ENCODE measurements around the gene ZNF740. TPM values are rescaled to one million over a fixed set of nuclear protein-coding genes. Genes with fewer than 3 reads are reported as not detected.

Gene ZNF740
- polyA plus RNA-seq, 1 donor: 82.9 TPM

Other genes starting within 250 kb of the ZNF740 start
- gene KRT18, start 231.6 kb upstream of the ZNF740 start, polyA plus RNA-seq (ENCODE audit: insufficient read length): 155 TPM
- gene EIF4B, start 174.3 kb upstream of the ZNF740 start, polyA plus RNA-seq (ENCODE audit: insufficient read length): 519 TPM
- 115 TPM for gene TNS2, start 130.7 kb upstream of the ZNF740 start, polyA plus RNA-seq (ENCODE audit: insufficient read length)
- gene SPRYD3, start 101.3 kb upstream of the ZNF740 start, polyA plus RNA-seq (ENCODE audit: insufficient read length): 13.5 TPM
- 10.5 TPM for gene IGFBP6, start 83.1 kb upstream of the ZNF740 start, polyA plus RNA-seq (ENCODE audit: insufficient read length)
- 1.6 TPM for gene SOAT2, start 77.2 kb upstream of the ZNF740 start, polyA plus RNA-seq (ENCODE audit: insufficient read length)
- 105 TPM for gene CSAD, start 203 bp downstream of the ZNF740 start, polyA plus RNA-seq (ENCODE audit: insufficient read length)
- gene ITGB7, start 26.5 kb downstream of the ZNF740 start, polyA plus RNA-seq (ENCODE audit: insufficient read length): 1.8 TPM
- gene RARG, start 51.5 kb downstream of the ZNF740 start, polyA plus RNA-seq (ENCODE audit: insufficient read length): 33.9 TPM
- gene ESPL1, start 87.6 kb downstream of the ZNF740 start, polyA plus RNA-seq (ENCODE audit: insufficient read length): 18.9 TPM
- 623 TPM for gene PFDN5, start 114.8 kb downstream of the ZNF740 start, polyA plus RNA-seq (ENCODE audit: insufficient read length)
- gene MYG1, start 119.0 kb downstream of the ZNF740 start, polyA plus RNA-seq (ENCODE audit: insufficient read length): 49.1 TPM
- 92.2 TPM for gene AAAS, start 140.9 kb downstream of the ZNF740 start, polyA plus RNA-seq (ENCODE audit: insufficient read length)
- gene SP7, start 155.6 kb downstream of the ZNF740 start, polyA plus RNA-seq (ENCODE audit: insufficient read length): 0.15 TPM
- 92.3 TPM for gene SP1, start 199.5 kb downstream of the ZNF740 start, polyA plus RNA-seq (ENCODE audit: insufficient read length)
- 0.63 TPM for gene AMHR2, start 243.1 kb downstream of the ZNF740 start, polyA plus RNA-seq (ENCODE audit: insufficient read length)

Measured in left kidney (tissue), 1 donor.